ENCODE measurements around the gene CNGA1.

The CNGA1 gene

GRCh38 chr4:48031802-48032525, 15.5 kb upstream of the CNGA1 start:
- no peak for TF ChIP-seq CTCF (IDR thresholded peaks at IDR 0.05; ENCODE audit: borderline replicate concordance, insufficient read depth, low read depth, low read length)
- H3K4me3 ChIP-seq (ENCODE audit: low read depth, low read length): no peak overlapping the region

- no peak overlapping the region for H3K4me3 ChIP-seq (ENCODE audit: low read depth, low read length)
- TF ChIP-seq CTCF (IDR thresholded peaks at IDR 0.05; ENCODE audit: borderline replicate concordance, insufficient read depth, low read depth, low read length): no peak
Measured at GRCh38 chr4:48030470-48030869, 14.0 kb upstream of the CNGA1 start.

GRCh38 chr4:48028696-48029095, 12.2 kb upstream of the CNGA1 start:
- H3K4me3 ChIP-seq (ENCODE audit: low read depth, low read length): no peak overlapping the region
- TF ChIP-seq CTCF (IDR thresholded peaks at IDR 0.05; ENCODE audit: borderline replicate concordance, insufficient read depth, low read depth, low read length): no peak

- TF ChIP-seq CTCF (IDR thresholded peaks at IDR 0.05; ENCODE audit: borderline replicate concordance, insufficient read depth, low read depth, low read length): no peak
- no peak overlapping the region for H3K4me3 ChIP-seq (ENCODE audit: low read depth, low read length)
Measured at GRCh38 chr4:48027653-48028052, 11.2 kb upstream of the CNGA1 start.

GRCh38 chr4:48025005-48025404, 8.5 kb upstream of the CNGA1 start:
- H3K4me3 ChIP-seq (ENCODE audit: low read depth, low read length): no peak overlapping the region
- TF ChIP-seq CTCF (IDR thresholded peaks at IDR 0.05; ENCODE audit: borderline replicate concordance, insufficient read depth, low read depth, low read length): no peak

- TF ChIP-seq CTCF (IDR thresholded peaks at IDR 0.05; ENCODE audit: borderline replicate concordance, insufficient read depth, low read depth, low read length): no peak
- H3K4me3 ChIP-seq (ENCODE audit: low read depth, low read length): no peak overlapping the region
Measured at GRCh38 chr4:48024522-48024921, 8.0 kb upstream of the CNGA1 start.

GRCh38 chr4:48022192-48022799, 5.8 kb upstream of the CNGA1 start:
- TF ChIP-seq CTCF (IDR thresholded peaks at IDR 0.05; ENCODE audit: borderline replicate concordance, insufficient read depth, low read depth, low read length): no peak
- H3K4me3 ChIP-seq (ENCODE audit: low read depth, low read length): no peak overlapping the region
